ENCODE data around the gene FBXO5.

FBXO5 gene

DNA sequence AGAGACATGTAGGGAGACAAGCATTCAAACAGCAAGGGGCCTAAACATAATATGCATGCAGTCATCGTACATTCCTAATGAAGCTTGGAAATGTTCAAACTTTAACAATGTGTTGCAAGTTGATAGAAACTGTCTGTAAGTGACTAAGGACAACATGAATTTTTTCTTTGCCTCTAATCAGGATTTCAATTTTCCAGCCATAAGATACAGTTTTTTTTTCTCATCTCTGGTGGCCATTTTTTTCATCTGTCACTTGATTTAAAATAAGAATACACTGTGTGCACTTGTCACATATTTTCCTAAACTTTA lies 41.8 kb upstream of the FBXO5 start:
- TF ChIP-seq, protein P1, sequence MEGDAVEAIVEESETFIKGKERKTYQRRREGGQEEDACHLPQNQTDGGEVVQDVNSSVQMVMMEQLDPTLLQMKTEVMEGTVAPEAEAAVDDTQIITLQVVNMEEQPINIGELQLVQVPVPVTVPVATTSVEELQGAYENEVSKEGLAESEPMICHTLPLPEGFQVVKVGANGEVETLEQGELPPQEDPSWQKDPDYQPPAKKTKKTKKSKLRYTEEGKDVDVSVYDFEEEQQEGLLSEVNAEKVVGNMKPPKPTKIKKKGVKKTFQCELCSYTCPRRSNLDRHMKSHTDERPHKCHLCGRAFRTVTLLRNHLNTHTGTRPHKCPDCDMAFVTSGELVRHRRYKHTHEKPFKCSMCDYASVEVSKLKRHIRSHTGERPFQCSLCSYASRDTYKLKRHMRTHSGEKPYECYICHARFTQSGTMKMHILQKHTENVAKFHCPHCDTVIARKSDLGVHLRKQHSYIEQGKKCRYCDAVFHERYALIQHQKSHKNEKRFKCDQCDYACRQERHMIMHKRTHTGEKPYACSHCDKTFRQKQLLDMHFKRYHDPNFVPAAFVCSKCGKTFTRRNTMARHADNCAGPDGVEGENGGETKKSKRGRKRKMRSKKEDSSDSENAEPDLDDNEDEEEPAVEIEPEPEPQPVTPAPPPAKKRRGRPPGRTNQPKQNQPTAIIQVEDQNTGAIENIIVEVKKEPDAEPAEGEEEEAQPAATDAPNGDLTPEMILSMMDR (IDR thresholded peaks at IDR 0.05; ENCODE audit: extremely low read depth, insufficient read depth, missing control alignments): no peak
- in situ Hi-C loops (cut with MboI; ENCODE audit: low pct_unique_long_range_greater_than_20kb, low sequenced_read_pairs, unreplicated experiment): loop anchor here (25.0 kb wide), 2 partner anchors 288 to 488 kb away; no protein-coding TSS in a partner anchor
- no peak for DNase-seq (ENCODE audit: low spot score)

DNA sequence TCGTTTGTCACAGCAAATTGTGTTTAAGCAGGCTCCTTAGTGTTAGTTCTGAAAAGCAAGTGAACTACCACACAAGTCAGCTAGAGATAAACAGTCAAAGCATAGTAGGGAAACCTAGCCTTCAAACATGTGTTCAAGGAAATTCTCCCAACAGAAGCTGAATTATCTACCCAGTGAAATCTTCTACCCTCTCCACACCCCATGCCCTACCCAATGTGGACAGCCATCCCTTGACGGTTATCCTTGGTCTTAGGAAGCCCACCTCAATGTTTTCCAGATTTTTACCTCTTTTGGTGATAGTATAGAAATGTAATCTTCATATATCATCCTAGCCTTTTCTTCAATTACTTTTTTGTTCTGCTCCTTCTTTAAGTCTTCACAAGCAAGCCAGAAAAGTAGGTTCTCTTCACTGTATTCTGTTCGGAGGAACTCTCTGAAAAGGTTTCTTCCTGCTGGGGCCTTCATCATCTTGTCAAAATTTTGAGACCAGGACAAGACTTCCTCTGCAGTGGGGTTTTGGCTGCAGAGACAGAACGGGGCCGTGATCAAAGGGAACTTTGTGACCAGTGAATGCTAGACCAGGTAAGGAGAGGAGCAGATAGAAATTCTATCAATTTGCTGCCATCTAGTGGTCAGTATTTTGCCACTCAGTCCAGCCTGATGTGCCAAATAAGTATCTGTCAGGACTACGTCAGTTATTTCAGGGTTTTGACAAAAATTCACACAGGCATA lies 41.3 kb upstream of the FBXO5 start:
- DNase-seq (ENCODE audit: low spot score): peak; percentile 59
- TF ChIP-seq, protein P1 (IDR thresholded peaks at IDR 0.05; ENCODE audit: extremely low read depth, insufficient read depth, missing control alignments): peak; percentile 66
- in situ Hi-C loops (cut with MboI; ENCODE audit: low pct_unique_long_range_greater_than_20kb, low sequenced_read_pairs, unreplicated experiment): no loop called here

DNA sequence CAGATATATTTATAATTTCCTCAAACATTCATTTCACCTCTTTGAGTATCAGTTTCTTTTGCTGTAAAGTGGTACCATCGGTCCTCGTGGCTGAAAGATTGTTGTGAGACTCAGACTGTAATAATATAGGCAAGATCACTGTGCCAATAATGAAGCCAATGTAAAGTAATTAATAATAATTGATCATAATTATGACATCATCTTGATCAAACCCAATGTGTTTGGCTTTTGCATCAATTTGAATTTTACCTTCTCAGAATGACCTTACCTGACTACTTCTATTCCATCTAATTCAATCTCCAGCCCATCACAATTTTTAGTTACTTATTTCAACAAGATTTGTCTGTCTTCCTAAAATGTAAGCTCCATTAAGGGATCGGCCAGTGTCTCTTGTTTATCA lies 35.5 kb upstream of the FBXO5 start:
- in situ Hi-C loops (cut with MboI; ENCODE audit: low pct_unique_long_range_greater_than_20kb, low sequenced_read_pairs, unreplicated experiment): no loop called here
- TF ChIP-seq, protein P1 (IDR thresholded peaks at IDR 0.05; ENCODE audit: extremely low read depth, insufficient read depth, missing control alignments): no peak
- no peak for DNase-seq (ENCODE audit: low spot score)

DNA sequence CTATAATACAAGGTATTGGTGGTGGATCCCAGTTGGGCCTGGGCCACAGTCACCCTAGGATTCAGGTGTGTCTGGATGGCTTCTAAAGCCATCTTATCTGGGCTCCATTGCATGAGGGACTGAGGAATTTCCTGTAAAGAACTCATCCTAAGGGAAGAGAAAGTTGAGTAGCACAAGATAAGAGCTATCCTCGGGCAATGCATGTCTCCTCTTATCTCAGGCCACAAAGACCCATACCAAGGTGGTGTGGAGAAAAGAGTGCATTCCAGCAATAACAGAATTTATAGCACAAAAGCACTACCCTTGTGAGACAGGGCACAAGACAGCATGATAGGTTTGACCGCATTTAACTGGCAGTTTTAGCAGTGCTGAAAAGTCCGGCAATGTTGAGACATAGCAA lies 34.0 kb upstream of the FBXO5 start:
- DNase-seq (ENCODE audit: low spot score): no peak
- in situ Hi-C loops (cut with MboI; ENCODE audit: low pct_unique_long_range_greater_than_20kb, low sequenced_read_pairs, unreplicated experiment): no loop called here
- TF ChIP-seq, protein P1 (IDR thresholded peaks at IDR 0.05; ENCODE audit: extremely low read depth, insufficient read depth, missing control alignments): no peak

DNA sequence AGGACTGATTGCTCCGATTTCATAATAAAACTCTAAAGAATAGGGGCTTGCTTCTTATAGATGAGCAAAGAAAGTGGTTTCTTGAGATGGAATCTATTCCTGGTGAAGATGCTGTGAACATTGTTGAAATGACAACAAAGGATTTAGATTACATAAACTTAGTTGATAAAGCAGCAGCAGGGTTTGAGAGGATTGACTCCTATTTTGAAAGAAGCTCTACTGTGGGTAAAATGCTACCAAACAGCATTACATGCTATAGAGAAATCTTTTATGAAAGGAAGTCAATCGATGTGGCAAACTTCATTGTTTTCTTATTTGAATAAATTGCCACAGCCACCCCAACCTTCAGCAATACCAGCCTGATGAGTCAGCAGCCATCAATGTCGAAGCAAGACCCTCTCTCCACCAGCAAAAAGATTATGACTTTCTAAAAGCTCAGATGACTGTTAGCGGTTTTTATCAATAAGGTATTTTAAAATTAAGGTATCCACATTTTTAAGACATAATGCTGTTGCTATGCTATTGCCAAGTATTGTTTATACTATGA lies 32.3 kb upstream of the FBXO5 start:
- in situ Hi-C loops (cut with MboI; ENCODE audit: low pct_unique_long_range_greater_than_20kb, low sequenced_read_pairs, unreplicated experiment): no loop called here
- TF ChIP-seq, protein P1 (IDR thresholded peaks at IDR 0.05; ENCODE audit: extremely low read depth, insufficient read depth, missing control alignments): no peak

DNA sequence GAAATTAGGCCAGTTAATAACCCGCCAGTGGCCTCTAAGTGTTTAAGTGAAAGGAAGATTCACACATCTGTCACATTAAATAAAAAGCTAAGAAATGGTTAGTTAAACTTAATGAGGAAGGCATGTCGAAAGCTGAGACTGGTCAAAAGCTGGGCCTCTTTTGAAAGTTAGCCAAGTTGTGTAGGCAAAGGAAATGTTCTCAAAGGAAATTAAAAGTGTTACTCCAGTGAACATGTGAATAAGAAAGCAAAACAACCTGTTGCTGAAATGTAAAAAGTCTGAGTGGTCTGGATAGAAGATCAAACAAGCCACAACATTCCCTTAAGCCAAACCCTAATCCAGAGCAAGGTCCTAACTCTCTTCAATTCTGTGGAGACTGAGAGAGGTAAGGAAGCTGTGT lies 30.6 kb upstream of the FBXO5 start:
- TF ChIP-seq, protein P1 (IDR thresholded peaks at IDR 0.05; ENCODE audit: extremely low read depth, insufficient read depth, missing control alignments): no peak
- in situ Hi-C loops (cut with MboI; ENCODE audit: low pct_unique_long_range_greater_than_20kb, low sequenced_read_pairs, unreplicated experiment): no loop called here
- no peak for DNase-seq (ENCODE audit: low spot score)

More for the DNA sequence above, 32.3 kb upstream of the FBXO5 start:
- no peak for DNase-seq (ENCODE audit: low spot score)

Measured in GM13977 (cell line).